Stimulated activated CD8-positive, alpha-beta memory T cell treated with anti-CD3 and anti-CD28 coated beads, Interleukin-4, amount 100 ng/mL, for 48 hours (primary cell): ENCODE measurements around the gene PCCB.
A peak's percentile ranks its signal among the peaks of the same experiment; 100 is the strongest.
"Not testable (repeated sequence)": the region's sequence is repeated elsewhere in the genome, so short reads cannot be mapped to it uniquely, and the experiment has no call there.

Experiments
- DNase-seq: peaks from one replicate; pipeline ENCODE4 v3.0.0-alpha.2; 2020

Gene PCCB

DNA sequence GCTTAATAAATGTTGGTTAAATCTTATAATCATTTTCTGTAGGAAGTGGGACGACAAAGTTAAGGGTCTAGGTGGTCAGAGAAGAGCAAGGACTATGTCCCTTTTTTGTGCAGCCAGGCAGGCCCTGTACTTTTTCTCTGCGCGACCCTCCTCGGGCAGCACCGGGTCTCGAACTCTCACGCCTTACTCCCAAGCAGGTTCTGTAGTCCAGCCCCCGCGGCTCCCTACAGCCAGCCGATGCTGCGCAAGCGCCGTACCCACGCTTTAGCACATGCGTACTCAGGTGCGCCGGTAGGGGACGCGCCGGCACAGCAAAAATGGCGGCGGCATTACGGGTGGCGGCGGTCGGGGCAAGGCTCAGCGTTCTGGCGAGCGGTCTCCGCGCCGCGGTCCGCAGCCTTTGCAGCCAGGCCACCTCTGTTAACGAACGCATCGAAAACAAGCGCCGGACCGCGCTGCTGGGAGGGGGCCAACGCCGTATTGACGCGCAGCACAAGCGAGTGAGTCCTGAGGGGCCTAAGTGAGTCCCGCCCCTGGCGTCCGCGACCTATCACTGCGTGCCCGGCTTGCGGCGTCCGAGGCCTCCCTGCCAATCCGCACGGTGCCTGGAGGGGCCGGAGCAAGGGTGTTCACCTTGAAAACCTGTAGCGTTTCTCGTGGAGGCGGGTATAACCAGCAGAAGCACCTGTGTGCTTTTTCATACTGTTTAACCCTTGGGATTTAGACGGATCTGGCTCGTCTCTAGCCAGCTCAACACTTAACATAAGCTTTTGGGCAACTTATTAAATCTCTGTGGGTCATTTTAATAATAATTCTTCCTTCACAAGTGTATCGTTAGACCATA, at the start of gene PCCB:
Gene PCCB, plus strand, starts transcription at position 282 of the 844 bp plus-strand sequence. Its CDS starts 36 bp downstream, at position 318.
- peak; percentile 94 for DNase-seq

DNA sequence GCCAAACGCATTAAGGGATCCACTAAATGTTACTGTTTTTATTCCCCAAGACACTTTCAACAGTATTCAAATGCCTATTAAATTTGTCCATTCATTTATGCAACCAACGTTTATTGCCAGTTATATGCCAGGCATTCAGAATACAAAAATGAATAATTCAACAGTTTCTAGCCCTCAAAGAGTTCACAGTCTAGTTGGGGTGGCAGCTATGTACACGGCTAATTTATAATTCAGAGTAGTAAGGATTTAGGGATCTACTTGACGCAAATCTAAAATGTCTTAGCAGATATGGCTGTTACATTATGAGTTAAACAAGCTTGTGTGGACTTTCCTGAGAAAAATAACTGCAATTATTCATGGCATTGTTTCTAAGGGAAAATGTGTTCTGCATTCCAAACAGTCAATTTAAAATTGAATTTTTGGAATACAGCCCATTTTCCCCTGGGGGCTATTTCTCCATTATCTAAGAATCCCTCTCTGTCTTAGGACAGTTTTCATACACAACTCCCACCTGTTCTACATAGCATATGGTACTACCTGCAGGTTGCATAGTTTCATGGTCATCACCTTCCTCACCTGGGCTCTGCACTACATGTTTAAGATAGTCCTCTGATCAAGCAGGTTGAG, 42.5 kb upstream of the PCCB start:
- no peak for DNase-seq

DNA sequence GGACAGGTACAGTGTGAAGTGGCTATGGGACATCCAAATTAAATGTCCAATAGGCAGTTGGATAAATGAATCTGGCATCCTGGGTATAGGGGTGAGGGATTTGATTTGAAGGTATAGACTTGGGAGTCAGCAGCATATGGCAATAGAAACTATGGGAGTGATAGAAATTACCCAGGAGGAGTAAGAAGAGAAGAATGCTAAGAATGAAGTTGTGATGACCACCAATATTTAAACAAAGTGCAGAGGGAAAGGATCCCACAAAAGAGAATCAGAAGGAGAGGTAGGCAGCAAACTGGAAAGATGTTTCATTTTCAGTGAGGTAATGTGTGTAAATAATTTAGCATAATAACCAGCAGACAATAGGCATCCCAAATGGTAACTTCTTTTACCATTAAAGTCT, 40.2 kb upstream of the PCCB start:
- DNase-seq = no peak

DNA sequence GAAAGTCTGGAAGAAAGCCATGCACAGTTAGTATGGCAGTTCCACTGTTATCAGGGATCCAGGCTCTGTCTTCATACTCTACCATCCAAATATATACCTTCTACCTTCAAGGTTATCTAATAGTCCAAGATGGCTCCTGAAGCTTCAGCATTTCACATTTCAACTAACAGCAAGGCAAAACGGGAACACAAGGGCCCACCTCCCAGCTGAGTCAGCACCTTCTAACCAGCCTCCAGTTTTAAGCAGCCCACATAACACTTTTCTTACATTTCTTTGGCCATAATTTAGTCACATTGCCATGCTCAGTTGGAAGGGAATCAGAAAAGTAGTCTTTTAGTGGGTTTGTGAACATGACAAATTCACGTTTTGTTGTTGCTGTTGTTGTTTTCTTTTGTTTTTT, 38.6 kb upstream of the PCCB start:
- no peak for DNase-seq

GRCh38 chr3:136222746-136223145, 27.4 kb upstream of the PCCB start:
- not testable (repeated sequence) for DNase-seq

DNA sequence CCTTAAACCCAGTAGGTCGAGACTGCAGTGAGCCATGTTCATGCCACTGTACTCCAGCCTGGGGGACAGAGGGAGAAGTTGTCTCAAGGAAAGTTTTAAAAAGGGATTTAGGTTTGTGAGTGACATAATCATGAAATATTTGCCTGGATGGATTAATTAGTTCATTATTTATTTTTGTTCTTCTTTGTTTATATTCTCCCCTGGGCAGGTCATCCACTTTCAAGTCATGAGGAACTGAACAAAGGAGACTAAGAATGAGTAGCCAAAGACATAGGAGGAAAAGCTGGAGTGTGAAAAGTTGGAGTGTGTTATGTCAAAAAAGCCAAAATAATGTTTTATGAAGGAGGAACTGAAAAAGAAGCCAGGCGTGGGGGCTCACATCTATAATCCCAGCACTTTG, 17.7 kb upstream of the PCCB start:
- no peak for DNase-seq

GRCh38 chr3:136235545-136235944, 14.6 kb upstream of the PCCB start:
- no peak for DNase-seq

DNA sequence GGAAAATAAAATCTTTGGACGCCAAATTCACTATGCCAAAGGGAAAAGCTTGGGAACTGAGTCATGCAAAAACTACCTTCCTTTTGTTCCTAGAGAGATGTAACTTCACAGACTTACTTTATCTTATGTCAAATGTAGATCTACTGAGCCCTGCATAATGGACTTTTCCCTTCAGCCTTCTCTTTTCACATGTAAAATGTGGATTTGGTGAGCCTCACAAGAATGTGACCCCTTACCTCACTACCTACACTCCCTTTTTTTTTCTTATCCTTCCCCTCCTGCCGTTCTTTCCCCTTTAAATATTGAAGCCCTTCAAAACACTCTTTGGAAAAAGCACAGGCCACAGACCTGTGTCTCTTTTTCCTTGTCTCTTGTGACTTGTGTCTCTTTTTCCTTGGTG, 14.0 kb upstream of the PCCB start:
- DNase-seq = no peak

DNA sequence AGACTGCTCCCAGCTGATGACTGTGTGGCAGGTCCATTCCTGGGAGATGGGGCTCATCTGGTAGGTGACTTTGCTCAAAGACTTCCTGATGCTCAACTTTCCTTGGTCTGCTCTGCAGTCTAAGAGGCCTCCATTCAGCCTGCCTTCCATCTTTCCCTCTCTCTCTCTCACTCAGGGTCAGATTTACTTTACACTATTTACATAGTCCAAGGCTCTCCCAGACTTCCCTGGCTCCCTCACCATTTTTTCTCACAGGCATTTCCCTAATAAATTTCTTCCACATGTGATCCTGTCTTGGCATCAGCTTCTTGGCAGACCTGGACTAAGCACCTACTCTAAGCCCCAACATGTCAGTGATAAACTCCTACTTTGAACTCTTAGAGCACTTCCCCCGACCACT, 13.0 kb upstream of the PCCB start:
- no peak for DNase-seq

DNA sequence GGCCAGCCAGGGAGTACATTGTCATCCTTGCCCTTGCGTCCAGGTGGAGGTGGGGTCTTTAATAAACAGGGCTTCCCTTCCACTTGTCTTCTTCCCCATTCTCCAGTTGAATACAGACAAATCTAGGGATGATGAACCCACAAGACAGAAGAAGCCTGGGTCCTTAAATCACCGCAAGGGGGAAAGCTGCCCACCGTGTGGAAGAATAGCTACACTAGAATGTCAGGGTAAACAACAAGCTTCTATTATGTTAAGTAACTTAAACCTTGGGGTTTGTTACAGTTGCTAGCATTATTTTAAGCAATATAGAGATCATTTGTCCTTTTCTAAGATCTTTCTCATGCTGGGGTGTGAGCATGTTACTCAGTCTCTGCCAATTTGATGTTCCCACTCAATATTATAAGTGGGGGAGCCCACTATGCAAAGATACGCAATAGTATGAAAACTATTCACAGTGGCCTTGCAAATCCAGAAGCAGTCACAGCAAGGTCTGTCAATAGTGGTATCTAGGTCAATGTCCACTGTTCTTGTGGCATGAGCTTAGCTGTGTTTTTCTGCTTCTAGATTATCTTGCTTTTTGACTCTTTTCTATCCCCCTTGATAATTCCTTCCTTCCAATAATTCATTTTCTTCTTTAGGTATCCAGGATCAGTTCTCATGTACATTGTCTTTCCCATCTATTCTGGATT, 12.0 kb upstream of the PCCB start:
- no peak for DNase-seq

DNA sequence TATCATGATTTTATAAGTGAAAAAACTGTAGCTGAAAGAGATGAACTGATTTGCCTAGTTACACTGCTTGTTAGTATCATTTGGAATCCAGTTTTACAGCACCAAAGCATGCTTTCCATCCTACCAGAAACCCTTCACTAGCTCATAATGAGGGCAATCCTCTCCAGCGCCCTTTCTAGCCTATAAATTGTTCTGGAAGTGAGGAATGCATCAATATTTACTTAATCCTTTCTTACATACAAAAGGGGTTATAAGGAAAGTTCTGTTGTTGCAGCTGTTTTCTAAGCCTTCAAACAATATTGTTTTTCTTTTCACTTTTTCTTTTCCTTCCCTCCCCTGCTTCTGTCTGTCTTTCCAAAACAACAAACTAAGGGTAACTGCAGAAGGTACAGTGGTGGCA, 11.0 kb upstream of the PCCB start:
- DNase-seq = no peak

- DNase-seq = no peak
Observed at GRCh38 chr3:136245691-136246090, 4.4 kb upstream of the PCCB start.

DNA sequence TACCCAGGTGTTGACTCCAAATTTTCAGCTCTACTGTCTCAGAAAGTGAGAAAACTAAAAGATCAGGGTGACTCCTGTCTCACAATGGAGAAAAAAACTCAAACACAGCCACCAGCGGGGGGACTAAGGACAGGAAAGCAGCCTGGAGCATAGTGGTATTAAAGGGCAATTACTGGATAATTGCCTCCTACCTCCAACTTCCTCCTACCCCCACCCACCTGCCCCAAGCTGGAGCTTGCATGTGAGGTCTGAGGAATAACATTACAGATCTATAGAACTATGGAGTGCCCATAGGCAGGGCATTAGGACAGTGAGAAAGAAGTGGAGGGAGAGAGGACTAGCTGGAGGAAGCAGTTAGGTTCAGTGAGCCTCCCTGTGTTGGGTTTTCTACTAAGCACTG, 2.7 kb upstream of the PCCB start:
- DNase-seq = no peak

DNA sequence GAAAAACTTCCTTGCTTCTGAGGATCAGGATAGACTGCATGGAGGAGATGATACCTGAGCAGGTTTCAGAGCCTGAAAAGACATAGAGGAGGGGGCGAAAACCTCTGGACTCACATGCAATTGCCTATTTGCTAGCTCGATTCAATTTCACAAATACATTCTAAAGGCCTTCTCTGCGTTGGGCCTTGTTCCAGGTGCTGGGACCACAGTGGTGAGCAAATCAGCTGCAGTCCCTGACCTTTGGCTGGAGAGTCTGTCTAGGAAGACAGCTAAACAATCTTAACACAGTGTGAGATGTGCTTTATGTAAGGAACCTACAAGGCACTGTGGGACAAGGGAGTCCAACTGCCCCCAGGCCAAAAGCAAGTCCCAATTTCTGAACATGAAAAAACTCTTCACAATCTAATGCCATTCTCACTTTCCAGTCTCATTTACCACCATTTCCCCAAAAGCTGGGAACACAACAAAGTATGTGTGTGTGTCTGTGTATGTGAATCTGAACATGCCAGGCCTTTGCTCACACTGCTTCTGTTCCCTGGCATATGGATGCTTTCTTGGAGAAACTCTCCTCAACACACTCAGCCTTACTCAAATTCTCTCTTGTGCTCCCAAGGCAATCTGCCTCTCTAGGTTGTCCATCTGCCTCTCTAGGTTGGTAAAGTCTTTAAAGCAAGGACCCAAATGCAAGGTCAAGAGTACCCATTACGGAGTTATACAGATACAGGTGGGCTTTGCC, 2.1 kb upstream of the PCCB start:
- no peak for DNase-seq

DNA sequence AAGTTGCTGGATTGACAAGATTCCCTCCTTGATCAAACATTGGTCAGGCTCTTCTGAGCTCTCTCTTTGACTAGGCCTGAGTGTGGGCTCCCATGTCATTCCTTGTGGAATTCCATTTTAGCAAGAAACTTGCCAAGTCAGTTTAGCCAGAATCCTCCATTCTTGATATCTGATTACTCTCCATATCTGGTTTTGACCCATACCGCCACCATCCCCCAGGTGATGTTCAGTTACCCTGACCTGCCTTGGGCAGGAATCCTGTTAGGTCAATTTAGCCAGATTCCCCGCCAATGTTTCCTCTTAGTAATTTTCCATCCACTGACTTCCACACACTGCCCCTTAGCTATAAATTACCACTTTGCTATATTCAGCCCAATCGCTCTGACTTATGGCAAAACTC, 1.0 kb upstream of the PCCB start:
- no peak for DNase-seq

GRCh38 chr3:136249593-136249992, 547 bp upstream of the PCCB start:
- no peak for DNase-seq

DNA sequence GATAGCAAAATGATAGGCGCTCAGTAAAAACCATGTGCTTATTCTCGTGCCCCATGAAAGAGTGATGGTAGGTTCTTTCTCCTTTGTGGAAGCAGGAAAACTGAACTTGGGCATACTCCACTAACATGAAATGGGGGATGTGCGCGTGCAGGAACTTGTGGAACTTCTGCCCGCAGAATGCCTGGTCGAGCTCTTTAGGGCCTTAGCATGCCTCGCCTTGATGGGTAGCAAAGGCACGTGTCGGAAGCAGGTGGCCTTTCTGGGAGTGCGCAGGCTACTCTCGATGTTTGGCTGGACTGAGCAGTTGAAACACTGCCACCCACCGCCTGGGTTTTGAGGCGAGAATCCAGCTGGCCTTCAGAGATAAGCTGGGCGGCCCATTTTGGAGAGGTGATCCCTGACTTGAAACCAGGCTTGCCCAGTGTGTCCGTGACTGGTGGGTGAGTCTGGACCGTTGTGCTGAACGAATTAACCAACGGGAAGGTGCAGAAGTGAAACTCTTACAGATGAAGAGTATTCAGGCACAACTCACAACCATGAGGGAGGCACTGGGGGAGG, 842 bp downstream of the PCCB start:
- DNase-seq = peak; percentile 42

GRCh38 chr3:136251511-136251910, 1.4 kb downstream of the PCCB start:
- DNase-seq = no peak

DNA sequence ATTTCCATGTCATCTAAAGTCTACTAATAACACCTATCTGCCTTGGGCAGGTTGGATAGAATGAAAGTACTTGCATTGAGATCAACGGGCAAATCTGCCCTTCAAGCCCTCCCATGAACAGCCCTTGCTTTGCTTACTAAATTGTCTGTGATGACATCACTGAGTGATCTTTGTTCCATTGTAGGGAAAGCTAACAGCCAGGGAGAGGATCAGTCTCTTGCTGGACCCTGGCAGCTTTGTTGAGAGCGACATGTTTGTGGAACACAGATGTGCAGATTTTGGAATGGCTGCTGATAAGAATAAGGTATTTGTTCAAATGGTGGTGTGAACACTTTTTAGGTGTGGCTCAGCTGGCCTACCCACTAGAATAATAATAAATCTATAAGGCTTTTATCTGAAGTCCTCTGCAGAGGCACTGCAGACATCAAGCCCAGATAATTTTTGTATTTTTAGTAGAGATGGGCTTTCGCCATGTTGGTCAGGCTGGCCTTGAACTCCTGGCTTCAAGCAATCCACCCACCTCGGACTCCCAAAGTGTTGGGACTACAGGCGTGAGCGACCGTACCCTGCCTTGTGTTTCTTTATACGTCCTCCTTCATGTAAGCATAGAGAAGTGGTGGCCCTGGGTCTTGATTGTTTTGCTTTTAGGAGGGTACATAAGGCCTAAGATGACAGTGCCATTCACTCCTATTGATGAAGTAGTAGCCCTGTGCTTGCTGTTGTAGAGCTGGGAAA, 5.7 kb downstream of the PCCB start:
- no peak for DNase-seq

DNA sequence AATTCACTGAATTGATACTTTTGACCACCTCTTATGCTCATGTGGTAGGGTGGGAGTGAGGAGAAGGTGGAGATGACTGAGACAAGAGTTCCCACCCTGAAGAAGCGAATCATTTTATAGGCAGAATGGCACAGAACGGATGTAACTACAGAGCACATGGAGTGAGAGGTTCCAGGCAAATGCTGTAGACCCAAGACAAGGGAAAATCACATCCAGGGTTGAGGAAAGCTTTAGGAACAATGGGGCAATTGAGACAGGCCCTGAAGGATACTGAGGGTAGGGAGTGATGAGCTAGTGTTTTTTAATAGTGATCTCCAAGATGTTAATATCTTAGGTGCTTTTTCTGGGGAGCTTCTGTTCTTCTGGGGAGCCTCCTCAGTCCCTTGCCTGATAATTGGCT, 8.1 kb downstream of the PCCB start:
- DNase-seq = no peak

DNA sequence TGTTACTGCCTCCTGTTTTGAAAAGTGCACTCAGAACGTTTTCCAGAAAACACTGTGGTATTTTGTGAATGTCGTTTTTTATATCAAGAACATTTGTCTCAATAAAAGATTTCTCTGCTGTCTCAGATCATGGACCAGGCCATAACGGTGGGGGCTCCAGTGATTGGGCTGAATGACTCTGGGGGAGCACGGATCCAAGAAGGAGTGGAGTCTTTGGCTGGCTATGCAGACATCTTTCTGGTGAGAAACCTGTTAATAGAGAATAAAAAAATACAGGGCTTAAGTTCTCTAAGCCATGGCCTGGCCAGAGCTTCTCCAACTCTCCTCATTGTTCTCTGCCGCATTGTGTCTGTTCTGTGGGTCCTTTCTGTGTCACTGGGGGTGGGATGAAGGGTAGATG, 11.7 kb downstream of the PCCB start:
- no peak for DNase-seq

GRCh38 chr3:136262559-136262958, 12.4 kb downstream of the PCCB start:
- no peak for DNase-seq
